Renal pelvis (tissue), 4 donors: ENCODE measurements around the gene SSH2. TPM values are rescaled to one million over a fixed set of nuclear protein-coding genes. Genes with fewer than 3 reads are reported as not detected.
A peak's percentile ranks its signal among the peaks of the same experiment; 100 is the strongest.

Experiments
- DNase-seq: peaks from one replicate; pipeline ENCODE4 v3.0.0-alpha.2; 2013
- polyA plus RNA-seq, 3 donors: library from polyadenylated mRNA; unstranded; fragments of 120-200 nt; gene quantifications; one replicate each; pipeline ENCODE4 v1.2.1, GENCODE V29; 2013; ENCODE audit not compliant: insufficient read length in 3 of 3

The SSH2 gene
- polyA plus RNA-seq, 3 donors, result 16.2 to 19.8 (median 18.7) TPM

GRCh38 chr17:29591146-29591736 is 338.8 kb downstream of the SSH2 start:
- peak; percentile 60 for DNase-seq

DNA sequence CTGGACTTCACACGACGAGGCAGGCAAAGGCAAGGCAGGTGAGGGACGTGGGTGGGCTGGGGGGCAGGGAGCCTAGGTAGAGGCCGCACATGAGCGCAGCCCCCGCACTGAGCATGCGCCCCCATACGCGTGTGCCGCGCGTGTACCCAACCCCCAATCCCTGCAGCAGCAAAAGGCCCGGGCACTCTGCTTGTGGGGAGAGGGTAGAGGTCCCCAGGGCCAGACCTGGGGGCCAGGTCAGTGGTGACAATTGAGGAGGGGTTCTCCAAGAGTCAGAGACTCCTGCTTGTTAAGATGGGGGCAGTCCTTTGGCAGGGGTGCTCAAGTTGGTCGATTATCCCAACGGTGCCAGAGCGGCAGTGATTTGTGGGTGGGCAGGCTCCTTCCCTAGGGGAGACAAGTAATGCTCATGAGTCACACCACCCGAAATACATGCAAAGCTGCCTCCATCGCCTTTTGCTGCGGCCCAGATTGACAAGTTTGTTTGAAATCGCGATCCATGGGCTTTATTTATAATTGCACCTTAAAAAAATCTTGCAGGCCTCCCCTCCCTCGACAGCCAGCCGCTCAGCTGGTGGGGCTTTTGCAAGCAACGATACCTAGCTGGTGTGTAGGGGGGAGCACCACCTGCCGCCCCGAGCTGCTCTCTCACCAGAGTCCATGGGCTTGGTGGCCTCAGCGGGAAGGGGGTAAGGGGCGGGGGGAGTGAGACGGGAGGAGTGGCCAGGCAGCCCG is 339.4 kb downstream of the SSH2 start:
- DNase-seq, result no peak

- DNase-seq, result peak; percentile 89
These were observed 340.3 kb downstream of the SSH2 start, which contains the start of gene GIT1 for GRCh38 chr17:29589524-29590410. Gene GIT1, minus strand, starts transcription at chr17:29589648. Its CDS starts 270 bp downstream, at chr17:29589378.

DNA sequence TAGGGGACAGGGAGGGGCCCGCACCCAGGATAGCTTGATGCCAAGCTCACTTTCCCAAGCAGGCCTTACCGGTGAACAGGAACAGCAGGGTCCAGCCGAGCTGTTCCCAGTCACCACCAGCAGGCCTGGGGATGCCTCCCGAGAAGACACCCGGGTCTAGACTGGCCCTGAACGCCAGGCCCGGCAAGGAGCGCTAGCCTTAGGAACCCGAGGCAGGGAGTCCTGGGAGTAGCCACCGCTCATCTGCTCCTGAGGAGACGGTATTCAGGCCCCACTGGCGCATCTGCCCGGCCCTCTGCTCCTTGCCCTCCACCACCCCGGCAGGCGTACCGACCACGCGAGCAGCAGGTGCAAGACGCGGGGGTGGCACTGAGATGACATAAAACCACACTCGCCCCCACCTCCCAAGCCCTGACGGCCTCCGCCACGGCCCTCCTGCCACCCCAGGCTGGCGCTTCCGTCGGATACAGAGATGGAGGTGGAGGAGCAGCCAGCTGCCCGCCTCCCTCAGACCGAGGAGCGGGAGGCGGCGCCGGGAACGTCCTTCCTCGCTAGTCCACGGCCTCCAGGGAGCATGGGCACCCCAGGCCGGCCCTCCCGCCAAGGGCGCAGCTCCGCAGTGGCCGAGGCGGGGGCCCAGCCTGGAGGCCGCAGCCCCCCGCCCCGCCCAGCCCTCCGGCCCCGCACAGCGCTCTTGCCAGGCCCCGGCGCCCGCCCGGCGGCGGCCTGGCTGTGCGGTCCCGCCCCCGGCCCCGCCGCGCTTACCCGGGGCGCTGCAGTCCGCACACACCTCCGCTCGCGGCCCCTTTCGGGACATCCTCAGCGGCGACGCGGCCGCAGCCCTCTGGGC is 341.2 kb downstream of the SSH2 start:
- no peak for DNase-seq

GRCh38 chr17:29588017-29588561 is 341.9 kb downstream of the SSH2 start:
- no peak for DNase-seq

DNA sequence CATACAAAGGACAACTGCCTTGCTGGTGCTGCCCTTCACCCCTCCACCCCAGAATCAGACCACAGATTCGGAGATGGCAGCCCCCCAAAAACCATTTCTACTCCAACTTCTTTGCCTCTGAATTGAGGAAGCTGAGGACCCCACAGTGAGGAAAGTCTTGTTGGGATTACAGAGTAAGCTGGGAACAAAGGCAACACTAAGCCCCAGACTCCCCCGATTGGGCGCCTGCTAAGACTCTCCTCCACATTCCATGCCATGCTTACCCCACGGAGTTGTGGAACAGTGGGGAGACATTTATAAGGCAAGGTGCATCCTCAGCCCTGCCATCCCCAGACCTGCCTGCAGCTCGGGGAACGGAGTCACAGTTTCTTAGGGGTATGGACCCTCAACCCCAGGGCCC is 342.4 kb downstream of the SSH2 start:
- no peak for DNase-seq

DNA sequence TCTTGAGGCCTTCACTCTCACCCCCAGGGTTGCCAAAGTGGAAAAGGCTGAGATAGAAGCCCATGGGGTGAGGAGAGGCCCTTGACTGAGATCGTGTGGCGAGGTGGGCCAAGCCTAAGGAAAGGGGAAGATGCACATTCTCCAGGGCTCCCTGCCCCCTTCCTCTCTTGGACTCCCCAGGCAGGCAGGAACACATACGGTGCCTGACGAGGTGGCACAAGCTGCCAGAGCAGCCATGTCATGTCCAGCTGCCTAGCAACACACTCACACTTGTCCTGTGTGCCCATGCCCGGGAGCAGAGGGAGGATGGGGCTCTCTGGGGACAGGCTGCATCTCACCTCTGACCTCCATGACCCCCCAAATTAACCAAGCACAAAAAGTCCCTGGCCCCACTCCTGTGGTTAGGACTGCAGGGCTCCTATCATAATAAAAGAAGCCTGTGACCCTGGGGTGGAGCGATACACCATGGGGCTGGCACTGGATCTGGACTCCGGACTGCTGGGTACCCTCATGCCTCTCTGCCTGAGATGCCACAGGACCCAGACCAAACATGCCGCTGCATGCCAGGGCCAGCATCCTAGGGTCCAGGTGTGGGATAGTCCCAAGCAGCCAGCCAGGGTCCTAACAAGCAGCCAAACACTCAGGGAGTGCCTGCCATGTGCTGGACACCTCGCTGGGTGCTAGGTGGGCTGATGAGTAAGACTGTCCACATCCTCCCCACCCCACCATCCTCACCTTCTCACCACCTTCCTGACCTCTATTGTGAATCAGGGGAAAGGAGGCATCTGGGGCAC is 343.2 kb downstream of the SSH2 start:
- no peak for DNase-seq

DNA sequence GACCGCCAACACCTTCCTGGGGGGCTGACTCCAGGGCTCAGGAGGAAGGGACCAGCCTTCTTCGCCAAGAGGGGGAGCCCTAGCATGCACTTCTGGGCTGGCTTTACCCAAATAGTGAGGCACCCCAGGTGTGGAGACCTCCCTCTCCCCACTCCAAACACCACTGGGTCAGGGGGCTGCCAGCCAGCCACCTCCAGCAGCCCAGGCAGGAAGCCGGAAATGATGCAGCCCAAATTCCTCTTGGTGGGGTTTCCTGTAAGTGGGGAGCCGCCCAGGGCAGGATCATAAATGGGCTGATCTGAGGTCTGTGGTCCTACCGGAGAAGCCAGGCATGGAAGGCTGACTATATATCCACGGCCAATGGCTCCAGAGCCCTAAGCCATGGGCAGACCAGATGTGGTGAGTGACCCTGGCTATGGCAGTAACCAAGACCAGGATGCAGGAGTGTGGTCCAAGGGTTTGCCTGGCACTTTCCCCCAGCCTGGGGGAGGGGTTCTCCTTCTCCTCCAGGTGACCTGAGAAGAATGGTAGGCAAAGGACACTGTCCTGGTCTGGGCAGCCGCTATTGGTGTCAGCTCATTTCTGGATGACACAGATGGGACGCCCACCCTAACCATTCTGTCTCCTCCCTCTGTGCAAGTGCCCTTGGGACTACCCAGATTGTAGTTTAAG is 344.8 kb downstream of the SSH2 start:
- no peak for DNase-seq

GRCh38 chr17:29584452-29585079 is 345.5 kb downstream of the SSH2 start:
- DNase-seq, result no peak

DNA sequence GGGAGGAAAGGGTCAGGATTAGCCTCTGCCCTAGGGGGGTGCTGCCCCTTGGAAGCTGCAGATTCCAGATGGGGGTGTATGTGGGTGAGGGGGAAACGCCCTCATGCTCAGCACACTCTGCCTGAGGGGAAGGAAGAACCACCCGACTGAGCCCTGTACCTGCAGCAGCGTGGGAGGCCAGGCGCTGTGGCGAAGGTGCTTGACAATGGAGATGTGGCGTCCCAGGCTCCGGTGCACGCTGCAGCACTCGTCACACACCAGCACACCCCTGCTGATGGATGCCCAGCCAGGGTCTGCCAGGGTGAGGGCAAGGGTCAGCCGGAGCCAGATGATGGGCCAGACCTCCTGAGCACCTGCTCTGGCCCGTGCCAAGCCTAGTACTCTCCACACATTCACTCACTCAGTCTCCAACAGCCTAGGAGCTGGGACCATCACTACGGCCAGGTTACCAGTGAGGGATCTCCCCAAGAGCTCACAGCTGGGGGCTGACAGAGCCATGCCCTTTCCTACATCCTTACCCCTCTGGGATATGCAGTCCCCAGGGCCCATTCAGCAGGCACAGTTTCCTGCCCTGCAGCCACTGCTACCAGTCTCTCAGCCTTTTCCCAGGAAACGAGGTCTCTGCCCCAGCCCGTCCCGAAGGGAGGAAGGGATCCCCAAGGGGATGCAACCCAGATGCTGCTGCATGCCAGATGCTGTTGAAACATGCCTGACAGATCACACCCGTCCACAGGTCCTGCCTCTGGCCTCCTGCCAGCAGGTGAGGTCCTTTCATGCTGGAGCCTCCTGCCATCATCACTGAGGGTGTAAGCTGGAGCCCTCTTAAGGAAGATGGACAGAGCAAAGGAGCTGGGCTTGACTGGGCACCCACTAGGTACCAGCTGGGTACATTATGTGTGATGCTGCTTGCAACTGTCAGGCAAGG is 346.4 kb downstream of the SSH2 start:
- DNase-seq, result no peak

DNA sequence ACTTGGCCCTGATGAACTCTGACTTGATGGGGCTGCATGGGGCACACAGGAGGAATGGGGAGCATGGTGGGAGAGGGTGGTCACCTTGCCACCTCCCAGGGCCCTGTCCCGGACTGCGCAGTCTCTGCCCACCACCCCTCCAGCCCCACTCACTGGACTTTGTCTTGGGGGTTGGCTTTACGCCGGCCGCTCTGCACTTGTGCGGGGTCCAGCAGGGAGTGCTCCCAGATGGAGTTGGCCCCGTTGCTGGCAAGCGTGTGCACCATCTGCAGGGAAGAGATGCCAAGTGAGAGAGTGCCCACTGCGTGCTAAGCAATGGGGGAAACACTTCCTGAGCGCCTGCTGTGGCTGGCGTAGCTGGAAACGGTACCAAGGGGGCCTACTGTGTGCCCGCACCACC is 347.3 kb downstream of the SSH2 start:
- no peak for DNase-seq

GRCh38 chr17:29582254-29582765 is 347.7 kb downstream of the SSH2 start:
- no peak for DNase-seq

GRCh38 chr17:29581583-29582253 is 348.3 kb downstream of the SSH2 start:
- no peak for DNase-seq

DNA sequence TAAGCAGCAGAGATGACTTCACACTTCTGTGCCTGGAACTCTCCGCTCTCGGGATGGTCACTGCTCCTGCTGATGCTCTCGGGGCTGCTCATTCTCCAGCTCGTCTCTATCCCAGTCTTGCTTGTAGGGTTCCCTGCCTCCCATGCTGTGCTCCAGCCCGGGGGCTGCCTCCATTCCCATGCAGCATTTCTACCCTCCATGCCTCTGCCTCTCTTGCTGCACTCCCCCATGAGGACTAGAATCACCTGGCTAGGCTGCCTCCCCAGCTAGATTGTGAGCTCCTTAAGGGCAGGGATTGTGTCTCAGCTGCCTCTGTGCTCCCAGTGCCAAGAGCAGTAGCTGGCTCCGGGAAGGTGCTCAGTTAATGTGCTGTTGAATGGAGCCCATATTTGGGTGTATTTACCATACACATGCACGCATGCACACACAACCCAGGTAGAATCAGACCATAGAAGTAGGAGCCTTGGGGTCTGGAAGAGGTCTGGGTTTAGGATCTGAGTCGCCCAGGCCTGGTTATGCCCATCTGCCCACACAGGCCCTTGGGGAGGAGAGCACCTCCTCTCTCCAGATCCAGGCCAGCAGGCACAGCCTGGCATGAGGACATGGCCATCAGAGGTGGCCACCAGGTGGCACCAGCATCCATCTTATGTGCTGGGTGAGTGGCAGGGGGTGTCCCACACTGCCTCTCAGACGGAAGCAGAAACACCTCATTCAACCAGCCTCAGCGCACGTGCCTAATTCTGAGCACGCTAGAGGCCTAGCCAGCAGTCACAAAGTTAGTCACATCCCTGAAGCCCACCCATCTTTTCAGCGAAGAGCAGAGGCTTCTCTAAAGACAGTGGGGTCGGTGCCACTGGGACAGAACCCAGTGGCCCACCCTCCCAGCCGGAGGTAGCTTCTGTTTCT is 349.9 kb downstream of the SSH2 start:
- DNase-seq, result no peak

GRCh38 chr17:29578626-29579485 is 351.2 kb downstream of the SSH2 start:
- no peak for DNase-seq
